NK-92 (cell line): Measurements from ENCODE around the gene GPR78.

Source experiments
- DNase-seq: peaks from one replicate; lab custom pipeline; 2025; ENCODE audit not compliant: unreplicated experiment; lab: John Stamatoyannopoulos, UW

GPR78 gene

DNA sequence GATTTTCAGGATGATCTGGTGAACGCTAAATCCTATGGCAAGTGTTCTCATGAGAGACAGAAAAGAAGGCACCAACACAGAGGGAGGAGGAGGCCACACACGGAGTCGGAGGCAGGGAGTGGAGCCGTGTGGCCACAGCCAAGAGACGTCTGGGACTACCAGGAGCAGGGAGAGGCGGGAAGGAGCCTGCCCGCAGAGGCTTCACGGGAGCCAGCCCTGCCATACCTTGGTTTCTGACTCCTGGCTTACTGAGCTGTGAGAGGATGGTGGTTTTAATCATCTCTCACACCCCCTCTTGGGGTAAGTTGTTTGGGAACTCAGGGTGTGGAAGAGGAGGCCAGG, 33.5 kb upstream of the GPR78 start:
- DNase-seq, result no peak

DNA sequence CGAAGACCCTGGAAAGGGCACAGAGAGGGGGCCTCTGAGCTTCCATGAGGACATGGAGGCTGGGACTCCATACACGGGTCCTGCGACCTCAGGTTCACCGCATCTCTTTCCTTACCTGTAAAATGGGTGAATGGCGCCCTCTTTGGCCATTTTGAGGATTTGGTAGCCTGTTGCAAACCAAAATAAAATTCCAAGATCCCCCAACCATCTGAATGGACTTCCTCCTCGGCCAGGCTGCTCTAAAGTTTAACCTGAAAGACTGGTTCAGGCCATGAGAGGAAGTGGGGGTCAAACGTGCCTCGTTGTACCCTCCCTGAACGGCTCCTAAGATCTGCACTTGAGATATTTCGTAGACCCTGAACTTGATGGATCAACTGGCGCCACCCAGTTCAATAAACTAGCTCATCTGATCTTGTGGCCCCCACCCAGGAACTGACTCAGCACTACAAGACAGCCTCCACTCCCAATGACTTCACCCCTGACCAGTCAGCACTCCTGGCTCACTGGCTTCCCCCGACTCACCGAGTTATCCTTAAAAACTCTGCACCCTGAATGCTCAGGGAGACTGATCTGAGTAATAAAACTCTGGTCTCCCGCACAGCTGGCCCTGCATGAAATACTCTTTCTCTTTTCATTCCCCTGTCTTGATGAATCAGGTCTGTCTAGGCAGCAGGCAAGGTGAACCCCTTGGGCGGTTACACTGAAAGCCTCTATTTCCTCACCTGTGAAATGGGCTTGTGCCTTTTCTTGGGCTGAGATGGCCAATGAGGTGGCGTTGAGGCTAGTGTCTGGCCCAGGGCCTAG, 32.9 kb upstream of the GPR78 start:
- no peak for DNase-seq

DNA sequence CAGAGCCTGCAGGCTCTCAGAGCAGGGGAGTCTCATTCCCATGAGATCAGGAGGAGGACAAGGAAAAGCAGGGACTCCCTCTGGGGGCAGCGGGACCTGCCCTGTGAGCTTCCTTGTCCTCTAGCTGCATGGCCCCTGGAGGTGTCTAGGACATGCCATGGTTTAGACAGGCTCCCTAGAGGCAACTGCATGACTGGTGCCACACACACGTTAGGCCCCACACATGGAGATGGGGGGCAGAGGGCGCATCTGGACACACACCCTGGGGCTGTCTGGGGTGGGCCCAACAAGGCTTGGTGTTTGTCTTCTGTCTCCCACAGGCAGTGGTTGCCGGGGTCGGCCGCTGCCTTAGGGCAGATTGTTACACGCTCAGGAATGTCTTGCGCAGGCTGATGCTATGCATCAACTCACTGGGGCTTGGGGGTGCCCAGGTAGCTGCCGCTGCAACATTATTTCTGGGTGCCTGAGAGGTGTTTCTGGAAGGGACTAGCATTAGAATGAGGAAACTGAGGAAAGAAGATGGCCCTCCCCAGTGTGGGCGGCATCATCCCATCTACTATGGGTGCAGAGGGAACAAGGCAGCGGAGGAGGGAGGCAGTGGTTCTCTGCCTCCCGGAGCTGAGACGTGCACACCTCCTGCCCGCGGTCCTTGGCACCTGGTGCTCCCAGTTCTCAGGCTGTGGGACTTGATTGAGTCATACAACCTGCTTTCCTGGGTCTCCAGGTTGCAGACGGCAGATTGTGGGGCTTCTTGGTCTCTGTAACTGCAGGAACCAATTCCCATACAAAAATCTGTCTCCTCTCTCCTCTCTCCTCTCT, 32.1 kb upstream of the GPR78 start:
- DNase-seq, result no peak

DNA sequence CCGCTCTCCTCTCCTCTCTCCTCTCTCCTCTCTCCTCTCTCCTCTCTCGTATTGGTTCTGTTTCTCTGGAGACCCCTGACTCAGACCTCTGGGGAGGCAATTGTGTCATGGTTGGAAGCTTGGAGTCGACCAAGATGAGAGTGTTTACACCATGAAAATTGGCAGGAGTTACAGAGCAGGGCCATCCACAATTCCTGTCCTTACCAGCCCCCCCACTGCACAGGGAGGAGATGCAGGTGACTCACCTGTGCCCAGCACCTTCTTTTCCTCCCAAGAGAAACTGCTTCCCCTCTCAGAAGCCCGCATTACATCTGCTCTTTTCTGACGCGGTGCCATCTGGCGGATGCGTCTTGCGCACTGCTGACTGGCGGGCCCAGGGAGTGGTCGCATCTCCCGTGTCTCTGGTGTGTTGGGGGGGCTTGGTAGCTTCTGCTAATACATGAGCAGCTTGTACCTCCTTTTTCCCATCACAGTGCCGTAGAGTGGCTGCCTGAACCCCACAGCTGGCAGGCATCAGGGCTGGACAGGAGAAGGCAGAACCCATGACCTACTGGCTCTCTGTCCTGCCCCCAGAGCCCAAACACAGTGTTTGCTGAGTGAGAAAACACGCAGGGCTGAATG, 31.4 kb upstream of the GPR78 start:
- no peak for DNase-seq

DNA sequence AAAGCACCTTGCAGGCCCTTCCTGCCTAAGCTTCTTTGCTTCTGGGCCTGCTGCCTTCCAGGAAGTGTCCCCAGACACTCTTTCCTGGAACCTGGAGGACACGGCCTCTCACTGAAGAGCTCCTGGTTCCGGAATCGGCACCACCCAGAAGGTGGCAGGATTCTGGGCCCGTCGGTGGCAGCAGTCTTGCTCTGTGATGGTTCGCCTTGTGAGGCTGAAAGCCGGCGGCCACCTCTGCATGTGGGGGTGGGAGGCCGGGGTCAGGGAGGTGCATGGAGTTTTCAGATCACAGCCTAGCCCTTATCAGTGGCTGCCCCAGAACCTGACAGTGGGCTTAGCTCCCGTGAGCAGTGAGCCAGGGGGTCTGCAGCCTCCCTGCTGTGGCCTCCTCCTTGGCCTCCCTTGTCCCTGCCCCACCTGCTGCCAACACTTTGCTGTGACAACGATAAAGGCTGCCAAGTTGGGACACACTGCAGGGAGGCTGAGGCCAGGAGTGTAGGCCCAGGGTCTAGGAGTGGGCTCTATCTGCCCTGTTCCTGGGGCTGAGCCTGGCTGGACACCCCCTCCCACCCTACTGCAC, 30.8 kb upstream of the GPR78 start:
- DNase-seq, result no peak

DNA sequence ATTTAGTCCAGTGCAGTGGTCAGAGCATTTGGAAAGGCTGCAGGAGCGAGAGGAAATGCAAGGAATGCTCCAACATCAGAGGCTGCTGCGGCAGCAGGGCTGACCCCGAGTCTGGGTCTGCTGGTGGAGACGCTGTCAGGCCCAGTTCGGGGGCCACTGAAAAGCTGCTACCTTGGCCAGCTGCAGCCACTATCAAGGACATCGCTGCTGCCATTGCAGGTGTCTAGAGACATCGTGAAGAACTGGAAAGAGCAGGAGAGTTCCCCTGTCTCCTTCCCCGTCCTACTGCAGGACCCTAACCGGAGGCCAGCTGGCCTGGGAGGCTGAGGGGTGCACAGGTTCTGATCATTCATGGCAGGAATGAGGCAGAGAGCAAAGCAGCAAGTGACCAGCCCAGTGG, 29.5 kb upstream of the GPR78 start:
- no peak for DNase-seq

DNA sequence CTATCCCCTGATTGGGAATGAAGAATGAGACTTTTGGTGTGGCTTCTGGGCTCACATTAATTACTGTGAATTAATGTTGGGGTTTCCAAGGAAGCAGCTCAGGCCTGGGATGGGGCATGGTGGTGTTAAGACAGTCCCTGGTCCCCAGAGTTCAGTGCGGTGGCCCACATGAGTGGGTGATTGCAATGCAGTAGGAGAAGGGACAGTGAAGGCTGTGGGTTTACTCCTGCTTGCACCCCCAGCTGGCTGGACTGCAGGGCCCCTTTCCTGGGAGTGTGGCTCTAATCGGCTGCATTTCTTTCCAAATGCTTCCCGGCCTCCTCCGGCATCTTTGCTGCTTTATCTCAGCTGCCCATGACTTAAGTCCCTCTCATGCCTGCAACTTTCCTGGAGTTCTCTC, 28.2 kb upstream of the GPR78 start:
- no peak for DNase-seq

DNA sequence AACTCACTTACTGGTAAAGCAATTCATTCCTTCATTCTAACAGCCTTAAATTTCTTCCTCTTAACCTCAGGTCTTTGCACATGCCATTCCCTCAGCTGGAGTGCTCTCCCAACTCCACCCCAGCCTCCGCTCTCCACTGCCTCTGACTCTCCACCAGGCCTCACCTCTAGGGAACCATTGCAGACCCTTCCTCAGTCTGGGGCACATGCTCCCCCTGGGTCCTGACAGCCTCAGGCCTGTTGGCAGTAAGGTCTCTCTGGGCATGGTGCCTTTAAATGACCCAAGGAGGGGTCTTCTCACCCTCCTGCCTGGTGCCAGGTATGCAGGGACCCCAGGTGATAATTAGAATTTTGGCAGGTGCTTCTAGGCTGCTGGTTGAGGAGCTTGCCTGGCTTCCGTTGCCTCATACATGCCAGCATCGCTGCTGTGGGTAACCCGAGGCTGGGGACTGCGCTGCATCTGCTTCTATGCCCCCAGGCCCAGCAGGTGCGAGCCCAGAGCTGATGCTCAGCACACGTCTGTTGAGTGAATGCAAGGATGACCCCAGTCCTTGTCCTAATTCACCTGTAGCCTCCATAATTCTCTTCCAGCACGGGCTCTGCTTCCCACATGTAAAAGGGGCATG, 27.5 kb upstream of the GPR78 start:
- no peak for DNase-seq

DNA sequence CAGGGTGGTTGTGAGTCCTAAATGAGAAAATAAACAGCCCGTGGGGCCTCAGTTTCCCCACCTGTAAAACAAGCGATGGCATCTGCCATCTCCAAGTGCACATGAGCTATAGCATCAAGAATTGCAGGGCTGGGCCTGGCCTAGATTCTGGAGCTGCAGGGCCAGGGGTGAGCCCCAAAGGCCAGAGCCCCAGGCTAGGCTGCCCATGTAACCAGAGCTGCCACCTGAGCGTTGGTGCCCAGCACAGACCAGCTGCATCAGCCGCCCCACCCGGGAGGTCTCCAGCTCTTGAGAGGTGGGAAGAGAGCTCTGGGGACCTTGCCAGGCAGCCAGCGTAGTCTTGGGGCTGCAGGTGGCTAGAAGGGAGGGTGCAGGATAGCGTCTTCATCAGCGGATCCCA, 27.0 kb upstream of the GPR78 start:
- no peak for DNase-seq

DNA sequence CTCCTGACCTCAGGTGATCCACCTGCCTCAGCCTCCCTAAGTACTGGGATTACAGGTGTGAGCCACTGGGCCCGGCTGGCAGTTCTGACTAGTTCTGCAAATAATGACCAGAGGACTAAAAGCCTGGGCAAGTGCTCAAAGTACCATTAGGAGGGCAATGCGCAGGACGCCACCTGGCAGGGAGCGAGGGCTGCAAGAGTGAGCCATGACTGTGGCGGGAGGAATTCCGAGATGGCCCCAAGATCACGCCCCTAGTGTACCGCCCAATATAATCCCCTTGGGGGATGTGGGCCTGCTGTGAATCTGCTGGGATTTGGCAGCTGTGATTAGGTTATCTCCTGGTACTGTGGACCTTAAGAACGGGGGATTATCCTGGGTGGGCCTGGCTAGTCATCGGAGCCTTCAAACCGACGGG, 26.2 kb upstream of the GPR78 start:
- DNase-seq, result no peak

DNA sequence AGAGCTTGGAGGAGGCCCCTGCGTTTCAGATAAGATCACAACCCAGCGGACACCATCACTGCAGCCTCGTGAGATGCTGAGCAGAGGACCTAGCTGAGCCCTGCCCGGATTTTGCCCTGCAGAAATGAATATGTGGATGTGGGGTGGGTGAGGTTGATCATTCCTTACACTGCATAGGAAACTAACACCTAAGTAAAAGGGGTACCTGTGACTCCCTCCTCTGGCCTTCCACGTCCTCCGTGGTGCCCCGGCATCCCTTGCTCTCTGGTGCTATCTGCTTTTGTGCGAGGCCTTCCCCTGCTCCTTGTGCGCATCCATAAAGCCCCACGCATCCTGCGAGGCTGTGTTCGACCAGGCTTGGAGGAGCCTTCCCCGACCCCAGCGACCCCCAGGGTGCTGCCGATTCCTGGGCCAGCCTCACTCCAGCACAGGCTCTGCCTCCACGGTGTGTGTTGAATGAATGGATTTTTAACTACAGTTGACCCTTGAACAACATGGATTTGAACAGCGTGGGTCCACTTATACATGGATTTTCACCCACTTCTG, 25.6 kb upstream of the GPR78 start:
- DNase-seq, result no peak

DNA sequence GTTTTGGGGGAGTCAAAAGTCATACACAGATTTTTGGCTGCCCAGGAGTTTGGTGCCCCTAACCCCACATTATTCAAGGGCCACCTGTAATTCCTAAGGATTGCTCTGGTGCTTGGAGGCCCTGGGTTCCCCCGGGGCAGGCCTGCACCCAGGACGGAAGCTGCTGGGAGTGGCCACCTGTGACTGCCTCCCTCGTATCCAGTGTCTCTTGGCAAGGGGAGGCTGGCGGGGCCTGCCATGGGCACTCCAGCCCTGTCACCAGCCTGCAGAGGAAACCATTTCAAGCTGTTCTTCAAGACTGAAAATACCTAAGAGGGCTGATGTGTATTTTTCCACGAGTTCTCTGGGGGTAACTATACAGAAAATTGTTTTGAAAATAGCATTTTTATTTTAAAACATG, 24.5 kb upstream of the GPR78 start:
- no peak for DNase-seq

DNA sequence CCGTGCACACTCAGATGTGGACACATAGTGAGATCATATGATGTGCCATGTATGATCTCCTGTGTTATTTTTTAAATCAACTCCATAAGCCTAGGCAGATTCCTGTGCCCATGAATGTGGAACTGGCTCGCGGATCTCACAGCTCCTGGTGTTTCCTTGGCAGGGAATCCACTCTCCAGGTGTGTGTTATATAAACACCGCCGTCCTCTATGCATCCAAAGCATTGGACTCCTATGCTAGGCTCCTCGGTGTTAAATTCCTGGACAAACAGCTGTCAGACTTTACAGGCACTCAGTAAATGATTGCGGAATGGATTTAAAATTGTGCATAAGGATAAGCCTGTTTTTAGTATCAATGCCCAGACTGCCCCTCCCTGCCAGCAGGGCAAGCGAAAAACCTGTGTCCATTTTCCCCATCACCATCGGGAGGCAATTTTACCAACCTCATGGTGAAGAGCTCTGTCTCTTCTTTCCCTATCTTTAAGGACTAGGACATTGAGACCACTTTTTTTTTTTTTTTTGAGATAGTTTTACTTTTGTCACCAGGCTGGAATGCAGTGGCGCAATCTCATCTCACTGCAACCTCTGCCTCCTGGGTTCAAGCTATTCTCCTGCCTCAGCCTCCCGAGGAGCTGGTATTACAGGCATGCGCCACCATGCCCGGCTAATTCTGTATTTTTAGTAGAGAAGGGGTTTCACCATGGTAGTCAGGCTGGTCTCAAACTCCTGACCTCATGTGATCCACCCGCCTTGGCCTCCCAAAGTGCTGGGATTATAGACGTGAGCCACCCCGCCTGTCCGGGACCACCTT, 23.6 kb upstream of the GPR78 start:
- no peak for DNase-seq

DNA sequence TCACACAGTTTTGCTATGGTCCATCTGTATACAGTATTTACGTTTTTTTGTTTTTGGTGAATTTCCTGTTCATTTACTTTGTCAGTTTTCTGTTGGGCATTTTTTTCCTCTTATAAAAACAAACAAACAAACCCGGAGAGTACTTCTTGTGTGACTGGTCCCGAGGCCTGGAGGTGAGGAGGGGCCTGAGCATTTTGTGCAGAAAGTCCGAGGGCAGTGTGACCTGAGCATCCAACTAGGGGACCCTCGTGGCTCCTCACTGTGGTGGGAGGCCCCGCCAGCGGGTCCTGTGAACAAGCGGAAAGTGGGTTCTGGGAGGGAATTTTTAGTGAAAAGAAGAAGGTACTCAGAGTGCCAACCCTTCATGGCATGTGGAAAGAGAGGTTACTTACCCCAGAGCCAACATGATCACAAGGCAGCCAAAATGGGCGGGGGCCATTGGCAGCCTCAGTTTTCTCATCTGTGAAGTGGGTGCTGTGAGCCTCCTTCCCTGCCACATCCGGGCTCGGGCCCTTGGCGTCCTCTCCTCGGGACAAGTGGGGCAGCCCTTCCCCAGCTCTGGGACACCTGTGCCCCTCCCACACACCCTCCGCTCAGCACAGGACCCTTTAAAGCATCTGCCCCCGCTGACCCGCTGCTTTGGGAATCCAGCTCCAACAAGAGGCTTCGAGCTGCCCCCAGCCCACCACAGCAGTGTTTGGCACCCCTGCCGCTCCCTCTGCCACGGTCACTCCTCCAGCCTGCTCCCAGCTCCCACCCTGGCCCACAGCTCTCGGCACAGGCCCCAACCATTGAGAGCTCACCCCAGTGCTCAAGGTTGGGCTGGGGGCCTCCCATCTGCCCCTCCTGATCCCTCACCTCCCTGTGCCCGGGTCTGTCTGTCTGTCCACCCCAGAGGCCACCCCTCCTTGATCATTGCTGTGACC, 22.8 kb upstream of the GPR78 start:
- DNase-seq, result no peak

DNA sequence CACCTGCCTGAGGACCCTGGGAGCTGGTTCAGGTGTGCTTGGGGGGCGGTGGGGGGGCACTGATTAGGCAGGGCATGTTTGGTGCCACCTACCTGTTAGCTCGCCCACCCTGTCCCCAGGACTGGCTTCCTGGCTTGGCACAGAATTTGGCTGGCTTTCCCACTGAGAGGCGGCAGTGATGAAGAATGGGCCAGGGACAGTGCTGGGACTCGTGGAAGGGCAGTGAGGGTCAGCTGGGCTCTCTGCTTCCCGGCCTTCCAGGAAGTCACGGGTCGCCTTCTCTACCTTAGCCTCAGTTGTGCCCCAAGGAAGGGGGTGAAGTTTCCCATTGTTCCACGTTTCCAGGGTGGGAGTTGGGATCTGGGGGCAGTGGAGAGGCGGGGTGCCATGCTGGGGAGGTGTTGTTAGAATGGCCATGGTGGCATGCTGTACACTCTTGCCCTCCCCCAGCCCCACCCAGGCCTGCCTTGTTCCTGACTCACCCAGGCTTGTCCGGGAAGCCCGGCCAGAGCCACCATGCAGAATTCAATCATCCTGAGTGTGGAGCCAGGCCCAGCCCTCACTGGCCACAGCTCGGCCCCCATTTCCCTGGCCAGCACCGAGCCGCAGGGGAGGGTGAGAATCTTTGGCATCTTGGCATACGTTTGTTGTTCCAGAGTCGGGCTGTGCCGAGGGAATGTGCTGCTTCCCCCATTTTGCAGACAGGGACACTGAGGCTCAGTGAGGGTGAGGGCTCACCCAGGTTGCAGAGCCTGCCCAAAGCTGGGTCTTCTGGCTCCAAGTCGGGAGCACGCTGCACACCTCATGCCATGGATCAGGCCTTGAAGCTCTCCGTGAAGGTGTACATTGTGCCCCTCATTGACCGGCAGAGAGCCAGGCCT, 21.9 kb upstream of the GPR78 start:
- DNase-seq, result no peak

DNA sequence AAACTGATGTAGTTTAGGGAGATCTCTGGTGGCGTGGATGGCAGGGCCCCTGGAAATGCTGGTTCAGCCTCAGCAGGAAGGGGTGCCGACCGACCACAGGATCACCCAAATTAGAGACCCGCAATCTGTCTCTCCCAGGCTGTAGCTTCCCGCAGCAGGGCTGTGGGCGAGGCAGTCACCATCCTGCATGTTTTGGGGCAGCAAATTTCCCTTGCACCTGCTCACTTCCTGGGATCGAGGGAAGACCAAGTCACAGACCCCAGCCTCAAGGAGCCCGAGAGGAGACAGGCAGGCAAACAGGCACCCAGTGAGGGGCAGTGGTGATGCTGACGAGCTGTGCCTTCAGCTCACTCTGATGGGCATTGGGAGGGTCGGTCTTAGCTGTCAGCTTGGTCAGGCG, 21.2 kb upstream of the GPR78 start:
- no peak for DNase-seq

DNA sequence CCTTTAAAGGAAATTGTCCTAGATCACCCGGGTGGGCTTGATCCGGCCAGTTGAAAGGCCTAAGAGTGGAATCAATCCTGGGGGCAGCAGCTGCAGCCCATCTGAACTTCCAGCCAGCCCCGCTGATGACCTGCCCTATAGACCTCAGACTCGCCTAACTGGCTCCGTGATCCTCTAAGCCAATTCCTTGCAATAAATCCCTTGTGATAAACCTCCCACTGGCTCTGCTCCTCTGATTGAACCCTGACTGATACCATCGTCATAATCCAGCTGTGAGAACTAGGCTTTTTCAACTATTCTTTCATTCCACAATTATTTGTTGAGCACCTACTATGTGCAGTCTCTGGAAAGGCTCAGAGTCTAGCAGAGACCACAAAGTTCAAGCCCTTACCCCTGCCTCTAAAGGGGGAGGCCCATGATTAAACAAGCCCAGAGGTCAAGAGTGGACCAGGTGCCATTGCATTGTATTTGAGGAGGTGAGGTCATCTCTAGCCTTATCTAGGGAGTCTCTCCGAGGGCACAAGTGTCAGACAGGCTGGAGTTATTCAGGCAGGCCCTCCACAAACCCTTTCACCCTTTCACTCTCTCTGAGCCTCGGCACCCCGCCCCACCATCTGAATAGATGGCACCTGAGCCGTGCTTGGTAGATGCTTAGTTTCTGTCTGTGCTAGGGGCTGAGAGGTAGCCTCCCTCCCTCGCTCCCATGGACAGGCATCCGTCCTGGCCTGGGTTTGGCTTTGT, 20.5 kb upstream of the GPR78 start:
- DNase-seq, result no peak
